ENCODE data around the gene ZNF236. TPM values are rescaled to one million over a fixed set of nuclear protein-coding genes. Genes with fewer than 3 reads are reported as not detected.

Gene ZNF236
- total and polyA plus RNA-seq, 2 of the 8 experiments (the other 6 are each of a cell fraction or from before 2014, with no cell fraction given), result 6.7 to 14.5 TPM

- H2AK5ac ChIP-seq (ENCODE audit: low read depth, low read length), result no peak overlapping the region
- no peaks in the 10 kb centered on the region; the same call in 1 of the 2 replicates for H3K79me1 ChIP-seq (ENCODE audit: low read depth, low read length)
- H2AFZ ChIP-seq (ENCODE audit: low read length), result no peak overlapping the region
- H3K79me2 ChIP-seq (ENCODE audit: control insufficient read depth in 1 of 2, insufficient read depth in 2 of 2, low read length in 2 of 2), result peaks cover 0 to 10% of the 10 kb centered on the region in 2 experiments; a peak in 1 of 4 replicates
- H3K14ac ChIP-seq (ENCODE audit: insufficient read length), result no peak overlapping the region
- H3K9me3 ChIP-seq (ENCODE audit: insufficient read depth in 2 of 2, low read depth in 1 of 2, low read length in 1 of 2), result no peaks in the 10 kb centered on the region
- TF ChIP-seq YY1 (IDR thresholded peaks at IDR 0.05; ENCODE audit: low read depth, low read length) (no peak), EP300 (IDR thresholded peaks at IDR 0.05; ENCODE audit: borderline replicate concordance in 1 of 2, low read depth in 2 of 2, low read length in 2 of 2) (no peak), ATF2 (IDR thresholded peaks at IDR 0.05; ENCODE audit: low read length) (no peak), EGR1 (IDR thresholded peaks at IDR 0.05; ENCODE audit: borderline replicate concordance, low read depth, low read length) (no peak), ASH2L (IDR thresholded peaks at IDR 0.05; ENCODE audit: low read length) (no peak), CEBPB (IDR thresholded peaks at IDR 0.05; ENCODE audit: low read depth, low read length) (no peak), ATF3 (IDR thresholded peaks at IDR 0.05; ENCODE audit: insufficient read depth, low read depth, low read length) (no peak), NANOG (IDR thresholded peaks at IDR 0.05; ENCODE audit: insufficient read depth, low read depth, low read length, poor library complexity, severe bottlenecking) (no peak)
- TF ChIP-seq, protein P1, sequence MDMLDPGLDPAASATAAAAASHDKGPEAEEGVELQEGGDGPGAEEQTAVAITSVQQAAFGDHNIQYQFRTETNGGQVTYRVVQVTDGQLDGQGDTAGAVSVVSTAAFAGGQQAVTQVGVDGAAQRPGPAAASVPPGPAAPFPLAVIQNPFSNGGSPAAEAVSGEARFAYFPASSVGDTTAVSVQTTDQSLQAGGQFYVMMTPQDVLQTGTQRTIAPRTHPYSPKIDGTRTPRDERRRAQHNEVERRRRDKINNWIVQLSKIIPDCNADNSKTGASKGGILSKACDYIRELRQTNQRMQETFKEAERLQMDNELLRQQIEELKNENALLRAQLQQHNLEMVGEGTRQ (IDR thresholded peaks at IDR 0.05; ENCODE audit: low read length), result no peak
- H3K4ac ChIP-seq (replicated peaks; ENCODE audit: insufficient read length, low read depth, low read length), result no peak overlapping the region
- H3K4me1 ChIP-seq (replicated peaks in 1 of 4; ENCODE audit: control insufficient read depth in 3 of 4, insufficient read depth in 4 of 4, low read length in 3 of 4), result no peaks in the 10 kb centered on the region
- no peak overlapping the region for H3K4me3 ChIP-seq (ENCODE audit: extremely low read depth in 1 of 4, insufficient read depth in 2 of 4, low read depth in 3 of 4, low read length in 4 of 4)
- no peak overlapping the region for H4K5ac ChIP-seq (ENCODE audit: insufficient read length, low read depth, low read length)
- no peak overlapping the region for H3K27ac ChIP-seq (ENCODE audit: low read depth, low read length)
- H3K4me2 ChIP-seq (ENCODE audit: insufficient read depth in 1 of 2, low read depth in 2 of 2, low read length in 2 of 2), result no peak overlapping the region
- no peak overlapping the region for H4K91ac ChIP-seq (replicated peaks; ENCODE audit: insufficient read length, low read length)
- no peak overlapping the region for H2BK12ac ChIP-seq (ENCODE audit: low read depth, low read length)
- H2BK5ac ChIP-seq (ENCODE audit: low read depth, low read length), result no peak overlapping the region
- no peak overlapping the region for H3K9ac ChIP-seq (replicated peaks in 1 of 4; ENCODE audit: extremely low read depth in 1 of 4, low read depth in 3 of 4, low read length in 3 of 4)
- ChIA-PET CTCF (ENCODE audit: partially characterized antibody) (interaction anchor here (1.0 to 1.1 kb wide), 2 partner anchors 47 to 74 kb away, joined by 3 read pairs; no protein-coding TSS in a partner anchor), POLR2A (ENCODE audit: partially characterized antibody) (no interaction called here)
- peaks cover 0 to 9% (median 3%) of the 10 kb centered on the region in 4 experiments; a peak in 4 of 8 replicates for H3K36me3 ChIP-seq (ENCODE audit: control insufficient read depth in 2 of 4, insufficient read depth in 4 of 4, low read length in 3 of 4)
- no peaks in the 10 kb centered on the region for H3K27me3 ChIP-seq (replicated peaks in 1 of 4; ENCODE audit: control insufficient read depth in 3 of 4, extremely low read depth in 1 of 4, insufficient read depth in 3 of 4, low read length in 3 of 4)
- no peak overlapping the region for H2BK20ac ChIP-seq (ENCODE audit: low read length)
- H3K23me2 ChIP-seq (ENCODE audit: low read depth, low read length), result no peaks in the 10 kb centered on the region
- DNase-seq (ENCODE audit: low read depth in 1 of 2, low spot score in 2 of 2), result no peak
- H2BK120ac ChIP-seq (replicated peaks; ENCODE audit: low read depth, low read length), result no peak overlapping the region
- WGBS, 2 experiments (ENCODE audit: extremely low coverage in 1 of 2, insufficient coverage in 1 of 2, insufficient read length in 1 of 2, insufficient replicate concordance in 2 of 2, low coverage in 1 of 2, low lambda C conversion rate in 2 of 2, missing lambda C conversion rate in 1 of 2), result 83% methylated on average over 1 of the region's 1 CpG; no CpG with 5 or more reads in 1 of the 2 experiments
- no peak for FAIRE-seq
- H4K8ac ChIP-seq (ENCODE audit: extremely low read depth, insufficient read depth, low read length), result no peak overlapping the region
- H3K56ac ChIP-seq (replicated peaks; ENCODE audit: insufficient read length, low read depth, low read length), result no peak overlapping the region
- H4K20me1 ChIP-seq (replicated peaks in 1 of 2; ENCODE audit: control insufficient read depth in 1 of 2, insufficient read depth in 2 of 2, low read length in 2 of 2), result no peaks in the 10 kb centered on the region
- no peak overlapping the region for H2BK15ac ChIP-seq (ENCODE audit: low read length)
- H3K18ac ChIP-seq (ENCODE audit: extremely low read depth, low read length), result no peak overlapping the region
- H3K23ac ChIP-seq (ENCODE audit: insufficient read length), result no peak overlapping the region
Observed at GRCh38 chr18:76850112-76850511, 27.8 kb downstream of the ZNF236 start.

Measured in H1 (cell line).